ENCODE results near the gene C6orf58.

Gene C6orf58

DNA sequence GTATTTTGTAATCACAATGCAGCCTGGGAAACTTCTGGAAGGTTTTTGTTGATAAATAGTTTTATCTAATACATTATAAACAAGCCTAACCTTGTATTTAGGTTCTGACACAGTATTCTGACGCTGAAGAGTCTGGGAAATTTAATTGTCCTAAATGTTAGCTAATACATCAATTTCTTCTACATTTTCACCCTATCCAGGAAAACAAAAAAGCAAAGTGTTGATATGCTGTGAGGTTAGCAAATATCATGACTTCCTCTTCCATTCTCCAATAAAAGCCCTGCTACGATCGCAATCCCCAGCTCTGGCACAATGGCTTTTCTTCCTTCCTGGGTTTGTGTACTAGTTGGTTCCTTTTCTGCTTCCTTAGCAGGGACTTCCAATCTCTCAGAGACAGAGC is at the start of gene C6orf58:
C6orf58 (plus strand) TSS at position 301 of the 400 bp plus-strand sequence; CDS start at position 313, 12 bp downstream.
- DNase-seq (ENCODE audit: low read depth, low spot score) = no peak

GRCh38 chr6:127533011-127533410 is 44.0 kb upstream of the C6orf58 start:
- DNase-seq (ENCODE audit: low read depth, low spot score) = no peak

GRCh38 chr6:127533736-127534135 is 43.2 kb upstream of the C6orf58 start:
- no peak for DNase-seq (ENCODE audit: low read depth, low spot score)

- no peak for DNase-seq (ENCODE audit: low read depth, low spot score)
These were observed 38.2 kb upstream of the C6orf58 start for GRCh38 chr6:127538750-127539264.

DNA sequence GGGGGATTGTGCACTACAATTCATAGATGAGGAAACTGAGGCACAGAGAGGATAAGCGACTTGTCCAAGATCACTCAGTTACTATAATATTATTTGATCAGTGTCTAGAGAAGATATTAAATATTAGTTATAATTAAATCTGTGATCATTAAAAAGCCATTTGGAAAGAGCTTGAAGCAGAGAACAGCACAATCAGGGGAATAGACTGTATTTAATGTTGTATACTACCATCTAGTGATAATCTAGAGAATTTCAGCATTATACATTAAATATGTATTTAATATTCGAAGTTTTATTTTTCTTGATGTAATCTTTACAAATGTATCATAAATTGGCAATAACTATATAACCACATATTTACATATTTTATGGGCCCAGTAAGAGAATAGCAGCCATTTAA is 37.7 kb upstream of the C6orf58 start:
- no peak for DNase-seq (ENCODE audit: low read depth, low spot score)

DNA sequence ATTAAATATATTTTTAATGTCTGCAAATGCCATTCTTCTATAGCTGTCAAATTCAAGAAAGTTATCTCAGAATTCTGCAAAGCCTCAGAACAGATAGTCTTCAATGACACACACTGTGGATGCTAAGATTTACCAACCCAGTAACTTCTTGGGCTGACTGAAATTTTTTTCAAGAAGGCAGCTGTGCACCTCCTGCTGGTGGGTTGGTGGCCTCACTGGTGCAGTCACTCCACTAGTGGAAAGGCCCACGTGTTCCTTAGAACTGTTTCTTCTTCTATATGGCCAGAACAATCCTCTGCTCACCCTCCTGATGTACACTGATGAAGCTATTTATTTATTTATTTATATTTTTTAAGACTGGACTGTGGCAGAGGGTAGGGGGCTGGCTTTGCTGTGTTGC is 29.8 kb upstream of the C6orf58 start:
- no peak for DNase-seq (ENCODE audit: low read depth, low spot score)

- no peak for DNase-seq (ENCODE audit: low read depth, low spot score)
These were observed 28.9 kb upstream of the C6orf58 start for GRCh38 chr6:127547904-127548649.

GRCh38 chr6:127550403-127550802 is 26.6 kb upstream of the C6orf58 start:
- DNase-seq (ENCODE audit: low read depth, low spot score) = no peak

DNA sequence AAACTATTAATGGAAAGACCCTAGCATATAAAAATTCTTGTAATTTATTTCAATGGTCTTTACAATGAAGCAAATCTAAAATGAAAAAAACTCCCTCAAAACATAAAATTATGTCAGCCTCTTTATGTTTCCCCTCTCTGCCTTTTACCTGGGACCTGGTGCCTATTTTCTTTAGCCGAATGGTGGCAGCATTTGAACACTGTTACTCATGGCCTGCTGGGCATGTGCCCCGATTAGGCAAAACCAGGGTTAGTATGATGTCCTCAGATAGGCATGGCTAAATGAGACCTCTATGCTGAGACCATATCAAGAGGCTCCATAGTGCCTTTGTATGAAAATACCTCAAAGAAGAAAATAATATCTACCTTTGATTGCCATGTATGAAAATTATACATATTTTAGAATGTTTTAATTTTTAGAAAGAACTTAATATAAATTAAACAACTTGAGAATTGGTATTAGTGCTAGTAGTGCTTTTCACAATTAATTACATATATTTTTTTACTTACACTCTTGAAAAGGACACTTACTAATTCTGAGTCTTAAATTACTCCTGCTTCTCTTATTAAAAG is 22.5 kb upstream of the C6orf58 start:
- DNase-seq (ENCODE audit: low read depth, low spot score) = no peak

DNA sequence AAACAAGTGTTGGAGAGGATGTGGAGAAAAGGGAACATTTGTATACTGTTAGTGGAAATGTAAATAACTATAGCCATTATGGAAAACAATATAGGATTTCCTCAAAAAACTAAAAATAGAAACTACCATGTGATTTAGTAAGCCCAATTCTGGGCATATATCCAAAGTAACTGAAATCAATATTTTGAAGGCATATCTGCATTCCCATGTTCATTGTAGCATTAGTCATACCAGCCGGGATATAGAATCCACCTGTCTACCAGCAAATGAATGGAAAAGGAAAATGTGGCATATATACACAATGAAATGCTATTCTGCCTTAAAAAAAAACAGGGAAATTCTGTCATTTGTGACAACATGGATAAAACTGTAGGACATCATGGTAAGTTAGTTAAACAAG is 15.3 kb upstream of the C6orf58 start:
- DNase-seq (ENCODE audit: low read depth, low spot score) = no peak

DNA sequence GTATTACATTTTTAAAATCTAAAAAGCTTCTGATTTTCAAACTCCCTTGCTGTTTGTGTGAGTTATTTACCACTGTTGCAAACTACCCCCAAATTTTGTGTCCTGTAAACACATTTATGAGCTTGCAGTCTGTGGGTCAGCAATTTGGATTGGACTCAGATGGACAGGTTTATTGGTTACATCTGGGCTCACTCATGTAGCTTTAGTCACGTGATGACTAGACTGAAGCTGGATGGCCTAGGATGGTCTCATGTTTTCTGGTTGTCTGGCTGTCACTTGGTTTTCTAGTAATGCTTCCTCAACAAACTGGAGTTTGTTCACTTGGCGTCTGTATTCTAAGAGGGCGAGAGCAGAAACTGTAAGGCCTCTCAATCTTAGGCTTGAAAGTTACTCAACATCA is 12.2 kb upstream of the C6orf58 start:
- DNase-seq (ENCODE audit: low read depth, low spot score) = no peak

DNA sequence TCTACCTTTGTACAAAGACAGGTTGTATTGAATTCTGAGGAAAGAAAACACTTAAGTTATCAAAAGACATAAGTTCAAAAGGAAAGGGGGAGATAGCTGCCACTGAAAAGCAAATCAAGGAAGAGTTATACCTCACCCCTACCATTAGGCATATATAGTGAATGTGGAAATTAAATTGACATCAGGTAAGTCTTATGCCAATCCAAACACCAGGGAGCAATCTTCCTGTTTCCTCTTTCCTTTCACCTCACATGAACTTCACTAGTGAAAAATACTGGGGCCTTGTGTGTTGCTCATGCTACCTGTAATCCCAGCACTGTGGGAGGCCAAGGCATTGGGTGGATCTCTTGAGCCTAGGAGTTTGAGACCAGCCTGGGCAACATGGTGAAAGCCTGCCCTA is 10.9 kb upstream of the C6orf58 start:
- DNase-seq (ENCODE audit: low read depth, low spot score) = no peak

DNA sequence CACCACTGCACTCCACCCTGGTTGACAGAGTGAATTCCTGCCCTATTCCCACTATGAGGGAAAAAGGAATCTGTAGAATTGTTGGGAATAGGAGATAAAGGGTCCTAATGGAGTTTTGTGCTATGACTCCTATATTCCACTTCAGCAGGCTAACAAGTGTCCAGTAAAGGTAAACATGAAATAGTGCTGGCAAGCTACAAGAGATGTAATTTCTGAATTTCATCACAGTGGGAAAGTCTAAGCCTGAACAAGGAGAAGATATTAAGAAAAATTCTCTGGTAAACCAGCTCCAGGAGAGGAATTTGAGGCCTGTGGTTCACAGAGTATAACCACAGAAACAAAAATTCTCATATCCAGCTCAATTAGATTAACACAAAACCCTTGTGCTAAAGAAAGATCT is 10.3 kb upstream of the C6orf58 start:
- no peak for DNase-seq (ENCODE audit: low read depth, low spot score)

- DNase-seq (ENCODE audit: low read depth, low spot score) = no peak
These were observed 9.5 kb upstream of the C6orf58 start for GRCh38 chr6:127567476-127567875.

DNA sequence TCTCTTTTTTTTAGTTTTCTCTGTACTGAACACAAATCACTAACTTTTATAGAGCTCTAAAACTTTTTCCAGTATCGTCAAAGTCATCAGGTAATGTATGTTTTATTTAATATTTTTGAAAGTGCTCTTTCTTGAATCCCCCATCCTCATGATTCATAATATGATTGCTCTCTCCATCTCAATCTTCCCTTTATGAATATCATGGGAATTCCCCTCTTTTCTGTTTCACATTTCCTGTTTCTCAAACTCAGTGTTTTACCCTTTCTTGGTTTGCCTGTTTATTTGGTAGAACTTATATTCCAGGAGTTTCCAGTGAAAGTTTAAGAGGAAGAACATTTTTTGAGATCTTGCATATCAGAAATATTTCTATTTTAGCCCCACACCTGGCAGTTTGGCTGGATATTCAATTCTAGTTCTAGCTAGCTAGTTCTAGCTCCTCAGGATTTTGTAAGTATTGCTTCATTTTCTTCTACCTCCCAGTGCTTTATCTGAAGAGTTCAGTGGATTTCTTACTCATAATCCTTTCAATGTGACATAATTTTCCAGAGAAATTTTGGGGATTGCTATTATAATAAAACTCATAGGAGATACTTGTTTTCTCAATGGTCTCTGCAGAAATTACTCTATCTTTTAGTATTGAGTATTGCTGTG is 6.1 kb upstream of the C6orf58 start:
- no peak for DNase-seq (ENCODE audit: low read depth, low spot score)

- DNase-seq (ENCODE audit: low read depth, low spot score) = no peak
These were observed 1.9 kb downstream of the C6orf58 start for GRCh38 chr6:127578900-127579299.

DNA sequence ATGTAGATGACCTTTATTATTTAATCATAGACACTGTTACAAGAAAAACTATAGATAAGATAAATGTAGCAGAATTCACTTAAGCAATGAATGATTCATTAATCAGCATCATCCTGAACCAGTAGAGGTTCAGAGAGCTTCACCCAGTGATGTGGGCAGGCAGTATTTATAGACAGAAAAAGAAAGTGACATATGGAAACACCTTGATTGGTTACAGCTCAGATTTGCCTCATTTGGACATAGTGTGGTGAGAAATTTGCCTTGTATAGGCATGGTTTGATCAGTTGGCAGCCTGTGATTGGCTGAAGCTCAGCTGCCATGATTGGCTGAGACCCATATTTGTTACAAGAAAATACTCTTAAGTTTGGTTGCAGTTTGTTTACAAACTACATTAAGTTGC is 4.6 kb downstream of the C6orf58 start:
- DNase-seq (ENCODE audit: low read depth, low spot score) = no peak

DNA sequence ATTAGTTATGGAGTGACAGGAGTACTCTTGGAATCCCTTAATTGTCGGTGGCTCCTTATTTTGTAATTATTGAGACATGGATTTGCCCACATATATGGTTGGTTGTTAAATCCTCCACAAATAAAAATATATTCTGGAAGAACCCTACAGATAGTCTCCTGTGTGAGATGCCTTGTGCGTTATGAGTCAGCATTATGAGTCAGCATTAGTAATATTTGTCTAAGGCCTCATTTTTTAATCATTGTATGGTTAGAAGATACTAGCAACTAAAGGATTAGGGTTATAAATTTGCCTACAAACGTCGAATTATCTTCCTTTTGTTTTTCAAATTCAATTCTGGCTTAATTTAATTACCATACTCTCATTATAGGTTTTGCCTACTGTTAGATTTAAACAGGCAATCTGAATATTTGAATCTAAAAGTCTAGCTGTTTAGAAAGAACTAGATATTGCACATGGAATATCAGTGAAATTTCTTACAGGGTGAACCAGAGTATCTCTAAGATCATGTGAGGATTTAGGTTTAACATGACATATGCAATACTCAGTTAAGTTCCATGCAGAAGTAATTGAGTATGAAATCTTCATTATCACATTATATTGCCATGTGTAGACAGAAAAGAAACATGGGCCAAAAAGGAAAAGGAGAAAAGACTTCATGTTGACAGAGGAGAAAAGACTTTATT is 5.9 kb downstream of the C6orf58 start:
- DNase-seq (ENCODE audit: low read depth, low spot score) = peak; percentile 32

DNA sequence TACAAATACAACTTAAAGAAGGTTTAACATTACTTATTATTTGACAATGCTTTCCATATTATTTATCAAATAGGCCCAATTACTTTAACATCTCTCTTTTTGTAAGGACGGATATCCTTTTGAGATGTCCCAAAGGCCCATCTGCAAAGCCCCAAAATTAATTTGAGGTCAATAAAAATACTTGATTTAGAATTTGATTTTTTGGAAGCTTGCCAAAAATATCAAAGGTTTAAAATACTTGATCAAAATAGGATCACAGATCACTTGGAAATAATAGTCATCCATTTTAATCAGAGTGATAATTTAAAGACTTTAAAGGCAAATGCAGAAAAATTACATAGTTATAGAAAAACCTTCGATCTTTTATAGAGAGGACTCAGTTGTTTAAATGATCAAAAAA is 8.1 kb downstream of the C6orf58 start:
- no peak for DNase-seq (ENCODE audit: low read depth, low spot score)

DNA sequence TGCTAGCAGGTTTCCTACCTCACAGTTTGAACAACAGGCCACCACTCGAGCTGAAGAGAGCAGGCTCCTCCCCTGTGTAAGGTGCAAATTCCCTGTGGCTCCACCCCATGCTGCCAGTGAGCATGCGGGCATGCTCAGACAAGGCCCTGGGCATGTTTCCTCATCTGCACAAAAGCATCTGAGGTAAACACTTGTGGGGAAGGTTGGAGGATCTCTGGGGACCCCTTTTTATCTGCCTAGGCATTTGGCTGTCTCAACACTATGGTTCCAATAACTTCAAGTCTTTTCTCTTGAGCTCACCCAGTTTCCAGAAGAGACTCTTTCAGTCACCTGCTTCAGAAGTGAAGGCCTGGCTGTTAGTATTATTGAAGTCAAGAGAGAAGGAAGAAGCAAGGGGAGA is 9.4 kb downstream of the C6orf58 start:
- no peak for DNase-seq (ENCODE audit: low read depth, low spot score)

DNA sequence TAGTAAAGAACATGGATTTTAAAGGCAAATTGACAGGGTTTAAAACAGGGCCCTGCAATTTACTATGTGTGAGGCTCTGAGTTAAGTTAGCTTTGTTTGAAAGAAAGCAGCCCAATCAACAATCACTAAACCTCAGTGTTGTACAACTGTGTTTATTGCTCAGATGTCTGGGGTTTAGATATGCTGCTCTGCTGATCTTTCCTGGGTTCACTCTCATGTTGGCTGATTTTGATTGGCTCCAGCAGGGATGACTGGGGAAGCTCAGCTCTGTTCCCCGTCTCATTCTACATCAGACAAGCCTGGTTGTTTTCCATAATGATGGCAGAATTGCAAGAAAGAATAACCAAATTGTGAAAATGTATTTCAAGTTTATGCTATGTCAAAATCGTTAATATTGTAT is 10.9 kb downstream of the C6orf58 start:
- no peak for DNase-seq (ENCODE audit: low read depth, low spot score)

GRCh38 chr6:127589135-127589534 is 12.2 kb downstream of the C6orf58 start:
- DNase-seq (ENCODE audit: low read depth, low spot score) = no peak

Data from brain pericyte (primary cell).